GM21367 (cell line): ENCODE measurements around the gene CCDC27.

ENCODE experiments used
- ATAC-seq: cut with Tn5 transposase; IDR thresholded peaks from one replicate; pipeline ENCODE4 v1.9.1; 2021; ENCODE audit not compliant: unreplicated experiment

CCDC27 gene

GRCh38 chr1:3774276-3774945 is 22.2 kb downstream of the CCDC27 start:
- ATAC-seq: no peak

GRCh38 chr1:3774946-3775489 is 22.8 kb downstream of the CCDC27 start:
- ATAC-seq: no peak

GRCh38 chr1:3775490-3776230 is 23.4 kb downstream of the CCDC27 start:
- no peak for ATAC-seq

GRCh38 chr1:3776231-3776961 is 24.1 kb downstream of the CCDC27 start:
- no peak for ATAC-seq

GRCh38 chr1:3777078-3777547 is 24.9 kb downstream of the CCDC27 start:
- ATAC-seq: no peak

GRCh38 chr1:3777647-3778589 is 25.7 kb downstream of the CCDC27 start:
- ATAC-seq: no peak

GRCh38 chr1:3778590-3779264 is 26.5 kb downstream of the CCDC27 start:
- no peak for ATAC-seq

DNA sequence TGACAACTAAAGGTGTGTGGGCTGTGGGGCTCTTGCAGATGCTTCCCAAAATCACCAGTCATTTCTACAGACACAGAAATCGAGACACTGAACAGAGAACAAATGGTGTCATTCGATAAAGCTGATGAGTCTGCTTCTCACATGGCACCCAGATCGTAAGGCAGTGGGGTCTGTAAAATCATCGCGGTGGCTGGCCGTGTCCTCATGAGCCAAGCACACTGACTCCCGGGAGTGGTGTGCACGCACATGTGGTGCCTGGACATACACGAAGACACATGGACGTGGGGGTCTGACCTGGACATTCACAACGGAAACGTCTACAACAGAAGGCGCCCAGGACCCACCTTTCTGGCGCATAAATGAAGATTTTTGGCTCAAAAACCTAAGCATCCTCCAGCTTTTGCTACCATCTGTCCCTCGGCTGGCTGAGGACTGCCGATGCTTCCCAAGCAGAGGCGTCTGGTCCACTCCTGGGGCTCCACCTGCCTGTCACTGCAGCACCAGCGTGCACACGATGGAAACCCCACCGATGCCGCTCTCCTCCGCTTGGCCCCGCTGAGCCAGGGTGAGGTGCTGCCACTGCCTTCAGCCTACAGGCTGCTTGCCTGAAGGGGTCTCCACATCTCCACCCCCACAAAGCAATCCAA is 27.1 kb downstream of the CCDC27 start:
- ATAC-seq: no peak

DNA sequence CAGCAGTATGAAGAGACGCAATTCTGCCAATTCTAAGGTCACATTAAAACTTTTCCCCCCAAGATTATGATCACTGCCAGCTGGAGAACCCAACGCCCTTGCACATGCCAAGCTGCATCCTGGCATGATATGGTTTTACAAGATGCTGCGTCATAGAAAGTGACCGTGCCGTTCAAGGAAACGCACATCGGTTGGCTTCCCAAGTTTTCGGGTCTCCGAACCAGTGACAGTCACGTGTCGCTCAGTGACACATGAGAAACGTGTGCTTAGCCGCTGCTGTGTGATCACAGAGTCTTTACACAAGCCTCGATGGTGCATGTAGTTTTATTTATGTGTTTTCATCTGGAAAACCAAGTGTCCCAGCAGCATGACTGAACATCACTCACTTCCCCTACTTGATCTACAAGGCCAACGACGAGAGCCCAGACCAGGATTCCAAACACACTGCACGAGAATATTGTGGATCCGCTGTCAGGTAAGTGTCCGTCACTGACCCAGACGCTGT is 27.7 kb downstream of the CCDC27 start:
- no peak for ATAC-seq

- ATAC-seq: no peak
Observed at GRCh38 chr1:3780901-3781300, 28.7 kb downstream of the CCDC27 start.

- no peak for ATAC-seq
Observed at GRCh38 chr1:3783651-3784474, 31.6 kb downstream of the CCDC27 start.

- ATAC-seq: no peak
Observed at GRCh38 chr1:3785045-3785444, 32.8 kb downstream of the CCDC27 start.

DNA sequence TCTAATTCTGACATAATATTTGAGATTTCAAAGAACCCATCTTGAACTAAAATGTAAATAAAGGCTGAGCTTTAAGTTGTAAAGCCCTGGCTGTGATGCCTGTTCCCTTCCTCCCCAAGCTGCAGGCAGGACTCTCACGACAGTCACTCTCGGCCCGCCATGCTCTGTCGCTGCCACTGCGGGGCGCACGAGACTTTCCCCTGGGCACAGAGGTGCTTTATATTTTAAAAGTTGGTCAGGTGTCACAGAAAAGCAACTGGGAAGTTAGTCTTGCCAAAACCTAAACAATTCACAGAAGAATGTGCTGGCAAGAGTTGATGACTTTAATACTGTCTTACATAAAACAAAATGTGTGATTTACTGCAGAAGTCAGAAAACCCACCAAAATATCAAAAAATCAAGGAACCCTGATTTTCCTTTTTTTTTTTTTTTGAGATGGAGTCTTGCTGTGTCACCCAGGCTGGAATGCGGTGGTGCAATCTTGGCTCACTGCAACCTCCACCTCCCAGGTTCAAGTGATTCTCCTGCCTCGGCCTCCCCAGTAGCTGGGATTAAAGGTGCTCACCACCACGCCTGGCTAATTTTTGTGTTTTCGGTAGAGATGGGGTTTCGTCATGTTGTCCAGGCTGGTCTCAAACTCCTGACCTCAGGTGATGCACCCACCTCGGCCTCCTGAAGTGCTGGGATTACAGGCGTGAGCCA is 33.4 kb downstream of the CCDC27 start:
- no peak for ATAC-seq

DNA sequence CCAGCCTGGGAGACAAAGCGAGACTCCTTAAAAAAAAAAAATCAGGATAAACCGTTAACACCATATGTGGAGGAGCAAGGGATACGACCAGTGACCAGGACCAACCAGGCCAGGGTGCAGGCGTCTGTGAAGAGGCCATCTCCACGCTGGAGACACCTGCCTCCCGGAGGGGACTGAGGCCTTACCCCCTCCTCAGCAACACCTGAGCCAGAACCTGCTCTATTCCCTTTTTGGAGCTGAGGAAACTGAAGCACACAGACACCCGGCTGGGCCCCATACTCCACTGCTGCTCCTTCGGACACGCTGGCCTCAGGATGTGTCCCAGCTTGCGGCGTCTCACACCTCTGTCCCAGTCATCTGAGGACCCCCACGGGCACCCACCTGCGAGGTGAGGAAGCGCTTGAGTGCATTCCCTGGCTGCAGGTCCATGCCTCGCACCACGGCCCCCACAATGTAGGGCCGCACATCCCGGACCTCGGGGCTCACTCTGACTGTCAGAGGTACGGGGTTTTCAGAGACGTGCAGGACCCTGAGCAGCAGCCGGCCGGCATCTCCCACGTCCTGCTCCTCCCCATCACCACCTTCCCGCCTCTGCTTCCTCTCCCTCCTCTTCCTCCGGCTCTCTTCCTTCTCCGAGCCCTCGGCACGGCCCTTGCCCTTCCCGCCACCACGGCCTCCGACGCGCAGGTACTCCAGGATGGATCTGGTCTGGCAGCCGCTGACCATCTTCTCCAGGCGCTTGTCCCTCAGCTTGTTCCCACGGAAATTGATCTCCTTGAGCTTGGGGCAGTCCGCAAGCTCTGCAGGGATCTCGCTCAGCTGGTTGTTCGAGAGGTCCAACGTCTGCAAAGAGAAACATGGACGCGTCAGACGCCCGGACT is 34.5 kb downstream of the CCDC27 start:
- no peak for ATAC-seq

DNA sequence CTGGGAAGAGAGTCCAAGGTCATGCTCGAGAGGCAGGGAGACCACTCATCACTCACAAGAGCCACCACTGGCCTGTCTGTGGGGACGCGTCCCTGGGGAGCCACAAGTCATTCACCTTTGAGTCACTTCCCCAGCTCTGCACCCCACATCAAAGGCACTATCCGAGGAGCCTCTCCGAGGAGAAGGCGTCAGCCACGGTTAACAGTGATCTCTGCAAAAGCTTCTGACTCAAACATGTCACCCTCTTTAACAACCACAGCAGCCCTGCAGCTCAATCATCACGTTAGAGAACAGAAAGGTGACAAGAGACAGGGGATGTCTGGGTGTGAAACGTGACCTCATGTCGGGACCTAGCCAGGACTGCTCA is 35.1 kb downstream of the CCDC27 start:
- no peak for ATAC-seq

DNA sequence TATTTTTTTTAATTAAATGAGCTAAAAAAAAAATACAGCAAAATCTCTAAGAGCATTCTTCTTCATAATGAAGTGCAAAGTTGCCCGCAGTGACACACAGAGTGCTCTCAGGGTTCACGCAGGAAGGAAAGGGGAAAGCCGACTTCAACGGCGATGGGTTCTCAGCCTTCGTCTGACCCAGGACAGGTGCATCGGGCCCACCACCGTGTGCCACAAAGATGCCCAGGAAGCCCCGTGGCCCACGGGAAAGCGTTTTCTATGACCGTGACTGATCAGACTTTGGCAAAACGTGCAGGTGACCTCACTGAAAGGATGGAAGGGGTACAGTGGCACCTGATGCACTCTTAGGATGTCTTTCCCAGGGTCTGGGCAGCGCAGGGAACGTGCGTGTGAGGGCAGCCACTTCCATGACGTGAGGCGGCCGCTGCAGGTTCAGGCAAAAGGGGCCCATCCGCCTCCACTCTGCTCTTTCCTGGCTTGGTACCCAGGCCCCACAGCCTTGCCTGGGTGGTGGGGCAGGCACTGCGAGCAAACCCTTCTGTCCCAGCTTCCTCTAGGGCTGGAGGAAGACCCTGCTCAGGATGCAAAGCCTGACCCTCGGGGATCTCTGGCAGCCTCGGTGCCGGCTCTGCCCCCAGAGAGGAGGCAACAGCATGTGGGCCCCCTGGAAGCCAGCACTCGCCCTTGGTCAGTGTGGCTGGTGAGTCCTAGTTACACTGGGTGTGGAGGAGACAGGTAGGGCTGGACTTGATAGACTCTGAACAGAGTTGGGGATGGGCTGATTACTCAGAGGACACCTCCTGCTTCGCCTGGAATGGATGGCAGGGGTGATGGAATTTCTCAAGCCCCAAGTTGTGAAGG is 35.7 kb downstream of the CCDC27 start:
- ATAC-seq: no peak
